ENCODE results near the gene MAN2A2.
"Not testable (repeated sequence)": the region's sequence is repeated elsewhere in the genome, so short reads cannot be mapped to it uniquely, and the experiment has no call there.

The MAN2A2 gene

GRCh38 chr15:90922712-90923322 lies 19.7 kb downstream of the MAN2A2 start:
- DNase-seq = not testable (repeated sequence)

GRCh38 chr15:90924375-90924774 lies 21.3 kb downstream of the MAN2A2 start:
- no peak for DNase-seq

GRCh38 chr15:90926766-90927165 lies 23.7 kb downstream of the MAN2A2 start:
- DNase-seq = not testable (repeated sequence)

- not testable (repeated sequence) for DNase-seq
Observed at GRCh38 chr15:90928106-90928505, 25.0 kb downstream of the MAN2A2 start.

GRCh38 chr15:90929246-90930019 lies 26.3 kb downstream of the MAN2A2 start:
- DNase-seq = no peak

GRCh38 chr15:90930861-90931574 lies 27.9 kb downstream of the MAN2A2 start:
- DNase-seq = no peak

GRCh38 chr15:90931575-90931827 lies 28.4 kb downstream of the MAN2A2 start:
- no peak for DNase-seq

- DNase-seq = peak; percentile 93
Observed at GRCh38 chr15:90931828-90932659, 28.9 kb downstream of the MAN2A2 start, which contains the start of gene HDDC3. Gene HDDC3 (minus strand): TSS chr15:90932549. CDS start chr15:90932540, 9 bp downstream.

- no peak for DNase-seq
Observed at GRCh38 chr15:90932660-90932991, 29.5 kb downstream of the MAN2A2 start.

- DNase-seq = no peak
Observed at GRCh38 chr15:90933301-90933700, 30.2 kb downstream of the MAN2A2 start.

- peak; percentile 87 for DNase-seq
Observed at GRCh38 chr15:90934256-90934948, 31.3 kb downstream of the MAN2A2 start.

GRCh38 chr15:90934949-90935751 lies 32.0 kb downstream of the MAN2A2 start, which contains the start of gene UNC45A:
Gene UNC45A (plus strand): TSS chr15:90935285. CDS start chr15:90935325, 40 bp downstream.
- DNase-seq = peak; percentile 99

GRCh38 chr15:90936823-90937222 lies 33.7 kb downstream of the MAN2A2 start:
- DNase-seq = no peak

GRCh38 chr15:90938261-90938660 lies 35.2 kb downstream of the MAN2A2 start:
- DNase-seq = no peak

- no peak for DNase-seq
Observed at GRCh38 chr15:90939756-90940155, 36.7 kb downstream of the MAN2A2 start.

GRCh38 chr15:90941038-90941437 lies 37.9 kb downstream of the MAN2A2 start:
- DNase-seq = no peak

- no peak for DNase-seq
Observed at GRCh38 chr15:90942354-90943120, 39.4 kb downstream of the MAN2A2 start.

GRCh38 chr15:90945091-90945490 lies 42.0 kb downstream of the MAN2A2 start:
- no peak for DNase-seq

GRCh38 chr15:90946538-90946937 lies 43.4 kb downstream of the MAN2A2 start:
- no peak for DNase-seq

- DNase-seq = no peak
Observed at GRCh38 chr15:90946941-90947576, 44.0 kb downstream of the MAN2A2 start.

Measured in stimulated activated CD4-positive, alpha-beta T cell treated with anti-CD3 and anti-CD28 coated beads, Interleukin-4, amount 100 ng/mL, for 1 hour (primary cell).